ENCODE results near the gene OR10H2. TPM values are rescaled to one million over a fixed set of nuclear protein-coding genes. Genes with fewer than 3 reads are reported as not detected.

Gene OR10H2
- total and polyA plus RNA-seq, 2 donors (not counting 3 experiments of a cell fraction or from before 2014, with no cell fraction given), result not detected

- BruUV-seq (replicated peaks), result no TSS peak
- no peak overlapping the region for H3K27ac ChIP-seq (ENCODE audit: insufficient read depth, low read depth, low read length)
- H3K27me3 ChIP-seq (ENCODE audit: control insufficient read depth in 2 of 2, insufficient read depth in 2 of 2, low read length in 2 of 2), result no peaks in the 10 kb centered on the region
- H4K20me1 ChIP-seq (replicated peaks; ENCODE audit: control insufficient read depth, extremely low read depth, insufficient read depth, low read length), result no peaks in the 10 kb centered on the region
- no peaks in the 10 kb centered on the region for H3K4me1 ChIP-seq (ENCODE audit: control insufficient read depth, extremely low read depth, insufficient read depth, low read length)
- H2AFZ ChIP-seq (ENCODE audit: low read depth, low read length), result no peak overlapping the region
- peaks cover 2% of the 10 kb centered on the region for H3K9me3 ChIP-seq (replicated peaks; ENCODE audit: control insufficient read depth, insufficient read depth, low read length)
- no peak overlapping the region for H3K9ac ChIP-seq (replicated peaks; ENCODE audit: extremely low read depth, insufficient read depth, low read length)
- no peak for DNase-seq (ENCODE audit: low read depth, low spot score)
- dilution Hi-C loops (cut with MboI; ENCODE audit: extremely low pct_ligation_motif_present, low sequenced_read_pairs), result no loop called here
- TF ChIP-seq EZH2 (IDR thresholded peaks at IDR 0.05; ENCODE audit: borderline replicate concordance, low read depth, low read length, severe bottlenecking) (no peak), MYC (IDR thresholded peaks at IDR 0.05; ENCODE audit: low read depth, low read length) (no peak), FOS (IDR thresholded peaks at IDR 0.05; ENCODE audit: borderline replicate concordance, insufficient read depth, low read length) (no peak), GATA2 (IDR thresholded peaks at IDR 0.05; ENCODE audit: insufficient read depth, insufficient read length, low read depth, low read length) (no peak), MAX (IDR thresholded peaks at IDR 0.05; ENCODE audit: insufficient read depth, insufficient read length) (no peak), JUN (IDR thresholded peaks at IDR 0.05; ENCODE audit: borderline replicate concordance, insufficient read depth, insufficient read length, low read depth) (no peak), POLR2AphosphoS5 (IDR thresholded peaks at IDR 0.05; ENCODE audit: insufficient read depth, low read depth, low read length) (no peak), POLR2A (IDR thresholded peaks at IDR 0.05; ENCODE audit: low read depth, low read length) (no peak), CTCF (IDR thresholded peaks at IDR 0.05; ENCODE audit: extremely low read depth in 1 of 2, insufficient read depth in 1 of 2, low read depth in 1 of 2, low read length in 2 of 2) (no peak)
- no peaks in the 10 kb centered on the region for H3K79me2 ChIP-seq (ENCODE audit: control insufficient read depth, insufficient read depth, low read length)
- H3K4me2 ChIP-seq (ENCODE audit: insufficient read depth, low read length), result no peak overlapping the region
- H3K9me1 ChIP-seq (replicated peaks; ENCODE audit: control insufficient read depth, extremely low read depth, insufficient read depth, low read length), result no peaks in the 10 kb centered on the region
- ChIA-PET CTCF (interaction anchor here (1.0 kb wide), 1 partner anchor 21 kb away, joined by 3 read pairs; no protein-coding TSS in a partner anchor), POLR2A (no interaction called here)
- intact Hi-C loops (cut with micrococcal nuclease), result no loop called here
- no peak for FAIRE-seq
- no peaks in the 10 kb centered on the region for H3K36me3 ChIP-seq (ENCODE audit: control insufficient read depth in 2 of 2, extremely low read depth in 1 of 2, insufficient read depth in 2 of 2, low read length in 2 of 2)
- H3K4me3 ChIP-seq (replicated peaks in 1 of 3; ENCODE audit: insufficient read depth in 1 of 3, low read depth in 1 of 3, low read length in 3 of 3), result no peak overlapping the region
Observed at GRCh38 chr19:15715642-15716041, 12.2 kb upstream of the OR10H2 start.
